HepG2 (cell line): ENCODE results near the gene SMIM29. TPM values are rescaled to one million over a fixed set of nuclear protein-coding genes. Genes with fewer than 3 reads are reported as not detected.

Source experiments
- ARNT2 ChIP-seq: sonication (generic); formaldehyde crosslinking; IDR thresholded peaks from 2 replicates; pipeline ENCODE4 v1.8.0; 2022; ENCODE audit warnings: mild to moderate bottlenecking, low read depth, missing genetic modification reagents, moderate library complexity
- ELF4 ChIP-seq: sonication (generic); formaldehyde crosslinking; IDR thresholded peaks from 2 replicates; pipeline ENCODE4 v1.5.0; 2020; ENCODE audit warnings: missing genetic modification reagents, mild to moderate bottlenecking, moderate library complexity, borderline replicate concordance
- LCORL ChIP-seq, 2 experiments: fragments of 450-650 bp in 1 of 2; sonication (generic) in 1 of 2; formaldehyde crosslinking in 1 of 2; IDR thresholded peaks; 2 replicates each; pipeline versions ENCODE4 v1.5.0 to v1.6.1; 2017 to 2020; ENCODE audit warnings: antibody characterized with exemption in 1 of 2, missing genetic modification reagents in 1 of 2
- NCOA5 ChIP-seq: sonication (generic); formaldehyde crosslinking; IDR thresholded peaks from 2 replicates; pipeline ENCODE4 v1.4.0; 2020; ENCODE audit warnings: missing genetic modification reagents
- NPAS2 ChIP-seq: sonication (generic); formaldehyde crosslinking; IDR thresholded peaks from 2 replicates; pipeline ENCODE4 v1.8.0; 2022; ENCODE audit warnings: mild to moderate bottlenecking, missing genetic modification reagents, borderline replicate concordance
- RXRA ChIP-seq: sonication (generic); formaldehyde crosslinking; IDR thresholded peaks from 2 replicates; pipeline ENCODE4 v1.5.1; 2020; ENCODE audit warnings: missing genetic modification reagents
- ZBTB42 ChIP-seq: sonication (generic); formaldehyde crosslinking; IDR thresholded peaks from 2 replicates; pipeline ENCODE4 v1.5.0; 2020; ENCODE audit warnings: mild to moderate bottlenecking, missing genetic modification reagents
- ZNF263 ChIP-seq: sonication (generic); formaldehyde crosslinking; IDR thresholded peaks from 2 replicates; pipeline ENCODE4 v1.4.0; 2020; ENCODE audit warnings: missing genetic modification reagents
- ZNF296 ChIP-seq: sonication (generic); formaldehyde crosslinking; conservative IDR thresholded peaks from 2 replicates; pipeline ENCODE4 v1.5.0; 2020; ENCODE audit warnings: mild to moderate bottlenecking, missing genetic modification reagents
- ZNF430 ChIP-seq: sonication (generic); formaldehyde crosslinking; IDR thresholded peaks from 2 replicates; pipeline ENCODE4 v1.9.0; 2021; ENCODE audit warnings: mild to moderate bottlenecking, missing genetic modification reagents
- ZNF878 ChIP-seq: sonication (generic); formaldehyde crosslinking; IDR thresholded peaks from 2 replicates; pipeline ENCODE4 v1.8.1; 2023; ENCODE audit warnings: mild to moderate bottlenecking, missing genetic modification reagents, moderate library complexity
- polyA plus RNA-seq, 8 experiments: library from polyadenylated mRNA; depleted of rRNA in 3 of 8; stranded (reverse) in 7 of 8; unstranded in 1 of 8; fragments of >200 nt; fragmentation: Illumina TruSeq in 4 of 8; extraction: Trizol in 4 of 8; gene quantifications; 2 replicates each; pipeline versions ENCODE4 v1.2.1 to v1.2.3, GENCODE V29; 2011 to 2016; ENCODE audit warnings: low read depth in 4 of 8, missing spikeins in 1 of 8, mixed read lengths in 1 of 8; ENCODE audit not compliant: insufficient read depth in 1 of 8
- total RNA-seq, 5 experiments: library from RNA; depleted of rRNA; stranded (reverse); fragments of >200 nt; fragmentation: Illumina TruSeq; extraction: Trizol; gene quantifications; 2 replicates each; pipeline ENCODE4 v1.2.3, GENCODE V29; 2016; ENCODE audit warnings: low read depth in 1 of 5
- TF ChIP-seq, protein P1 (sequence below), 2 experiments: fragments of 450-650 bp in 1 of 2; sonication (generic) in 1 of 2; formaldehyde crosslinking in 1 of 2; IDR thresholded peaks; 2 replicates each; pipeline versions ENCODE4 v1.6.1 to v1.8.0; 2016 to 2022; ENCODE audit warnings: antibody characterized with exemption in 1 of 2, mild to moderate bottlenecking in 1 of 2, missing genetic modification reagents in 1 of 2
- TF ChIP-seq, protein P2 (sequence below): sonication (generic); formaldehyde crosslinking; IDR thresholded peaks from 2 replicates; pipeline ENCODE4 v1.4.0; 2020; ENCODE audit warnings: missing genetic modification reagents
- TF ChIP-seq, protein P3 (sequence below): sonication (generic); formaldehyde crosslinking; IDR thresholded peaks from 2 replicates; pipeline ENCODE4 v1.4.0; 2020; ENCODE audit warnings: missing genetic modification reagents, mild to moderate bottlenecking, borderline replicate concordance

The SMIM29 gene
- total and polyA plus RNA-seq, 2 of the 13 experiments (the other 11 are each of a cell fraction or from before 2014, with no cell fraction given), result 8.8 to 15.3 TPM

DNA sequence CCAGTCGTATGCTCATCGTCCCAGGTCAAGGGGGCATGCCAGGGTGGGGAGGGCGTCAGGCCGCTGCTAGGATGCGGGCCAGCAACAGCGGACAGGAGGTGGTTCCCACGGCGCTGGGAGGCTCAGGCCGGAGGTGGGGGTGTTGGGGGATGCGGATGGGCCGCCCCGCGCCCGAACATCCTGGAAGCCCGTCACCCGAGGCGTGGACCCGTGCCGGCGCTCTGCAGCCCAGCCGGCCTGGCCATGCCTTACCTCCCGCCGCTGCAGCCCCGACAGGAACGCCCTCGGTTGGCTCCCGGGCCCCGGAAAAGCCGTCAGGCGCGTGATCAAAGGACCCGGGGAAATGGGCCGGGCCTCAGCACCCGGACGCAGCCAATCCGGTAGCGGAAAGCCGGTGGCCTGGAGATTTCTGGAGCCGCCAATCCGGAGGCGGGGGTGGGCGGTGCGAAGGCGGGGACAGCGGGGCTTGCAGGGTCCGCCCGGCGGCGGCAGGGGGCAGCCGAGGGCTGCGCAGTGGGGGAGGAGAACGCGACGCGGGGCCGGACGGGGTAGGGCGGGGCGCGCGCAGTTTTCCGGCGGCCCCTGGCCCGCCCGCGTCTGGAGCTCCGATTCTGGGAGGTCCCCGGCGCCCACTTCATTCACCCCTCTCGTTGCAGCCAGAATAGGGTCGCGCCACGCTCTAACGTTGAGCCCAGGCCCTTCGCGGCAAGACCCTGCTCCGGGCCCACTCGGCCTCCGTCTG is at the start of gene SMIM29 (continued):
- TF ChIP-seq, protein P1, sequence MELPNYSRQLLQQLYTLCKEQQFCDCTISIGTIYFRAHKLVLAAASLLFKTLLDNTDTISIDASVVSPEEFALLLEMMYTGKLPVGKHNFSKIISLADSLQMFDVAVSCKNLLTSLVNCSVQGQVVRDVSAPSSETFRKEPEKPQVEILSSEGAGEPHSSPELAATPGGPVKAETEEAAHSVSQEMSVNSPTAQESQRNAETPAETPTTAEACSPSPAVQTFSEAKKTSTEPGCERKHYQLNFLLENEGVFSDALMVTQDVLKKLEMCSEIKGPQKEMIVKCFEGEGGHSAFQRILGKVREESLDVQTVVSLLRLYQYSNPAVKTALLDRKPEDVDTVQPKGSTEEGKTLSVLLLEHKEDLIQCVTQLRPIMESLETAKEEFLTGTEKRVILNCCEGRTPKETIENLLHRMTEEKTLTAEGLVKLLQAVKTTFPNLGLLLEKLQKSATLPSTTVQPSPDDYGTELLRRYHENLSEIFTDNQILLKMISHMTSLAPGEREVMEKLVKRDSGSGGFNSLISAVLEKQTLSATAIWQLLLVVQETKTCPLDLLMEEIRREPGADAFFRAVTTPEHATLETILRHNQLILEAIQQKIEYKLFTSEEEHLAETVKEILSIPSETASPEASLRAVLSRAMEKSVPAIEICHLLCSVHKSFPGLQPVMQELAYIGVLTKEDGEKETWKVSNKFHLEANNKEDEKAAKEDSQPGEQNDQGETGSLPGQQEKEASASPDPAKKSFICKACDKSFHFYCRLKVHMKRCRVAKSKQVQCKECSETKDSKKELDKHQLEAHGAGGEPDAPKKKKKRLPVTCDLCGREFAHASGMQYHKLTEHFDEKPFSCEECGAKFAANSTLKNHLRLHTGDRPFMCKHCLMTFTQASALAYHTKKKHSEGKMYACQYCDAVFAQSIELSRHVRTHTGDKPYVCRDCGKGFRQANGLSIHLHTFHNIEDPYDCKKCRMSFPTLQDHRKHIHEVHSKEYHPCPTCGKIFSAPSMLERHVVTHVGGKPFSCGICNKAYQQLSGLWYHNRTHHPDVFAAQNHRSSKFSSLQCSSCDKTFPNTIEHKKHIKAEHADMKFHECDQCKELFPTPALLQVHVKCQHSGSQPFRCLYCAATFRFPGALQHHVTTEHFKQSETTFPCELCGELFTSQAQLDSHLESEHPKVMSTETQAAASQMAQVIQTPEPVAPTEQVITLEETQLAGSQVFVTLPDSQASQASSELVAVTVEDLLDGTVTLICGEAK (IDR thresholded peaks at IDR 0.05), result no peak
- TF ChIP-seq, protein P1 (CRISPR knock-in tag; IDR thresholded peaks at IDR 0.05), result no peak
- TF ChIP-seq ZNF296, result no peak
- no peak for TF ChIP-seq NPAS2 (CRISPR knock-in tag)
- TF ChIP-seq ZNF878 (CRISPR knock-in tag), result no peak; the same call in 1 of the 2 replicates
- TF ChIP-seq ZNF430 (CRISPR knock-in tag), result peak; percentile 94; the same call in 1 of the 2 replicates
- TF ChIP-seq ZNF263 (CRISPR knock-in tag), result peak; percentile 36
- TF ChIP-seq ELF4 (CRISPR knock-in tag), result no peak
- TF ChIP-seq, protein P2, sequence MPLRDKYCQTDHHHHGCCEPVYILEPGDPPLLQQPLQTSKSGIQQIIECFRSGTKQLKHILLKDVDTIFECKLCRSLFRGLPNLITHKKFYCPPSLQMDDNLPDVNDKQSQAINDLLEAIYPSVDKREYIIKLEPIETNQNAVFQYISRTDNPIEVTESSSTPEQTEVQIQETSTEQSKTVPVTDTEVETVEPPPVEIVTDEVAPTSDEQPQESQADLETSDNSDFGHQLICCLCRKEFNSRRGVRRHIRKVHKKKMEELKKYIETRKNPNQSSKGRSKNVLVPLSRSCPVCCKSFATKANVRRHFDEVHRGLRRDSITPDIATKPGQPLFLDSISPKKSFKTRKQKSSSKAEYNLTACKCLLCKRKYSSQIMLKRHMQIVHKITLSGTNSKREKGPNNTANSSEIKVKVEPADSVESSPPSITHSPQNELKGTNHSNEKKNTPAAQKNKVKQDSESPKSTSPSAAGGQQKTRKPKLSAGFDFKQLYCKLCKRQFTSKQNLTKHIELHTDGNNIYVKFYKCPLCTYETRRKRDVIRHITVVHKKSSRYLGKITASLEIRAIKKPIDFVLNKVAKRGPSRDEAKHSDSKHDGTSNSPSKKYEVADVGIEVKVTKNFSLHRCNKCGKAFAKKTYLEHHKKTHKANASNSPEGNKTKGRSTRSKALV (CRISPR knock-in tag), result no peak; the same call in none of the 2 replicates
- no peak for TF ChIP-seq NCOA5 (CRISPR knock-in tag)
- no peak for TF ChIP-seq LCORL (IDR thresholded peaks at IDR 0.05)
- peak; percentile 86 for TF ChIP-seq LCORL (CRISPR knock-in tag; IDR thresholded peaks at IDR 0.05)
- peak; percentile 54; the same call in 1 of the 2 replicates for TF ChIP-seq RXRA (CRISPR knock-in tag)
- peak; percentile 79 for TF ChIP-seq ARNT2 (CRISPR knock-in tag)
- TF ChIP-seq, protein P3, sequence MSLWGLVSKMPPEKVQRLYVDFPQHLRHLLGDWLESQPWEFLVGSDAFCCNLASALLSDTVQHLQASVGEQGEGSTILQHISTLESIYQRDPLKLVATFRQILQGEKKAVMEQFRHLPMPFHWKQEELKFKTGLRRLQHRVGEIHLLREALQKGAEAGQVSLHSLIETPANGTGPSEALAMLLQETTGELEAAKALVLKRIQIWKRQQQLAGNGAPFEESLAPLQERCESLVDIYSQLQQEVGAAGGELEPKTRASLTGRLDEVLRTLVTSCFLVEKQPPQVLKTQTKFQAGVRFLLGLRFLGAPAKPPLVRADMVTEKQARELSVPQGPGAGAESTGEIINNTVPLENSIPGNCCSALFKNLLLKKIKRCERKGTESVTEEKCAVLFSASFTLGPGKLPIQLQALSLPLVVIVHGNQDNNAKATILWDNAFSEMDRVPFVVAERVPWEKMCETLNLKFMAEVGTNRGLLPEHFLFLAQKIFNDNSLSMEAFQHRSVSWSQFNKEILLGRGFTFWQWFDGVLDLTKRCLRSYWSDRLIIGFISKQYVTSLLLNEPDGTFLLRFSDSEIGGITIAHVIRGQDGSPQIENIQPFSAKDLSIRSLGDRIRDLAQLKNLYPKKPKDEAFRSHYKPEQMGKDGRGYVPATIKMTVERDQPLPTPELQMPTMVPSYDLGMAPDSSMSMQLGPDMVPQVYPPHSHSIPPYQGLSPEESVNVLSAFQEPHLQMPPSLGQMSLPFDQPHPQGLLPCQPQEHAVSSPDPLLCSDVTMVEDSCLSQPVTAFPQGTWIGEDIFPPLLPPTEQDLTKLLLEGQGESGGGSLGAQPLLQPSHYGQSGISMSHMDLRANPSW (CRISPR knock-in tag), result no peak
- TF ChIP-seq ZBTB42 (CRISPR knock-in tag), result peak; percentile 17; the same call in 1 of the 2 replicates
